WI38 (cell line): ENCODE data around the gene AUH.
"Not testable (repeated sequence)": the region's sequence is repeated elsewhere in the genome, so short reads cannot be mapped to it uniquely, and the experiment has no call there.

ENCODE experiments used
- H3K4me3 ChIP-seq: 2 replicates; pipeline ENCODE4 v1.5.1; 2011; ENCODE audit warnings: low read depth, mild to moderate bottlenecking, control low read depth, low read length
- CTCF ChIP-seq: IDR thresholded peaks from 2 replicates; pipeline ENCODE4 v1.5.1; 2012; ENCODE audit warnings: low read depth, mild to moderate bottlenecking, control low read depth, low read length

AUH gene

DNA sequence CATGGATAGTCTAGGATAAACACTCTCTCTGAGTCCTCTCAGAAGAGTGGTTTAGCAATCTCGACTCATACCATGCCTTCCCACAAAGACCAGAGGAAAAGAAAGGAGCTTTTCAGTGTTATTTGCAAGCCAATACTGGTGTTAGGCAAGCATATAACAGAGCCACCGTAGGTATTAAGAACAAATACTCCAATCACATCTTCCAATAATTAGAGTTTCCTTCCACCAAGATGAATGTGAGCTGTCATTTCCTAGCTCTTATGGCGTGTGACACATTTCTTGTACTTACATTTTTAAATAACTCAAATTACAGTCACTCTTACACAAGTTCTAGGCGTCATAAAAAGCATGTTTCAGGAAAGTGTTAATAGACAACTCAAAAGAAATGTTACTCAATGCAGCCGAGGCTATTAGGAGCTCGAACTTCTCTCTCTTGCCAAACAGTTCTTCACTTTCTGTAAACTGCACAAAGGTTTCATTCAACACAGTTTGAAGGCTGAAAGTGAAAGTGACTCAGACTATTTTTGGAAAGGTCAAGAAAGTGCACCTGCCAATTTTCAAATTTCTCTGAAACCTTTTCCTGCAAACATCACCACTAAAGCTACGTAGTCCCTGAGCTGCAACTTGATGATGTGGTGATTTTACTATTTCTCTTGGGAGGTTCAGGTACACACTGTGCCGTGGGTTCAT lies 153.8 kb downstream of the AUH start:
- H3K4me3 ChIP-seq, result peak overlapping the region; percentile 18; the same call in 1 of the 2 replicates
- no peak for TF ChIP-seq CTCF

DNA sequence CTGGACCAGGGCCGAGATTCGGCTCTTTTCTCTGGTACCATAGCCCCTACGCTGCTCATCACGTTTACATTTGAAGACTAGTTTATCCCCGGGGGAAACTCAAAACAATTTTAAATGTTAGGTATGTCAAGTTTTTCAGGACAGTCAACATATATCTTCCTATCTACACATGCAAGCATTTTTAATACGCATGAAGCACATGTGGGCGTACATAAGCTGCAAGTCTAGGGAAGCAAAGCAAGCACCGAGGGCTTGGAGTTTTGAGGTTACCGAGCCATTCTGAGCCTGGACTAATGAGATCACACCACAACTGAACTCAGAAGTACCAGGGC lies 154.4 kb downstream of the AUH start:
- H3K4me3 ChIP-seq, result no peak overlapping the region
- no peak for TF ChIP-seq CTCF

DNA sequence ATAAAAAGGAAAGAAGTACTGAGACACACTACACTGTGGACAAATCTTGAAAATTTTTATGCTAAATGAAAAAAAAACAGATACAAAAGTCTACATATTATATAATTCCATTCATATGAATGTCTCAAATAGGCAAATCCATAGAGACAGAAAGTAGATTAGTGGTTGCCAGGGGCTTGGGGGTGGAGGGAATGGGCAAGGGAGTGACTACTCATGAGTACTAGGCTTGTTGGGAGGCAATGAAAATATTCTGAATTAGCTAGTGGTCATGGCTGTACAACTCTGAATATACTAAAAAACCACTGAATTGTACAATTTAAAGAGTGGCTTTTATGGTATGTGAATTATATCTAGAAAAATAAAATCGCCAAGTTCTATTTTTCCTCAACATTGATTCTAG lies 154.9 kb downstream of the AUH start:
- H3K4me3 ChIP-seq, result no peak overlapping the region
- no peak for TF ChIP-seq CTCF

- no peak overlapping the region for H3K4me3 ChIP-seq
- no peak for TF ChIP-seq CTCF
Observed at GRCh38 chr9:91202736-91203283, 158.9 kb downstream of the AUH start.

GRCh38 chr9:91200692-91201336 lies 160.9 kb downstream of the AUH start:
- H3K4me3 ChIP-seq, result no peak overlapping the region
- no peak for TF ChIP-seq CTCF

GRCh38 chr9:91199739-91200497 lies 161.8 kb downstream of the AUH start:
- no peak overlapping the region for H3K4me3 ChIP-seq
- TF ChIP-seq CTCF, result no peak

DNA sequence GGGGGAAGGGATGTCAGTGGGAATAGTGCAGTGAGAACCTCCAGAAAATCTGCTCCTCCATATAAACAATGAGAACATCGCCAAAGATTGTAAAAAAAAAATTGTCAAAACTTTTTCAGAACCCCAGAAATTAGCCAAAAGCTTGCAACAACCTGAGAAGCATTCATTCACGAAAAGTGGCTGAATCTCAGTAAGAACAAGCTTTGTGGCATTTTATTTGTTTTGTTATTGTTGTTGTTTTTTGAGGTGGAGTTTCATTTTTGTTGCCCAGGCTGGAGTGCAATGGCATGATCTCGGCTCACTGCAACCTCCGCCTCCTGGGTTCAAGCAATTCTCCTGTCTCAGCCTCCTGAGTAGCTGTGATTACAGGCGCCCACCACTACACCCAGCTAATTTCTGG lies 162.8 kb downstream of the AUH start:
- H3K4me3 ChIP-seq, result not testable (repeated sequence)
